Measurements from ENCODE around the gene LRRN2.

DNA sequence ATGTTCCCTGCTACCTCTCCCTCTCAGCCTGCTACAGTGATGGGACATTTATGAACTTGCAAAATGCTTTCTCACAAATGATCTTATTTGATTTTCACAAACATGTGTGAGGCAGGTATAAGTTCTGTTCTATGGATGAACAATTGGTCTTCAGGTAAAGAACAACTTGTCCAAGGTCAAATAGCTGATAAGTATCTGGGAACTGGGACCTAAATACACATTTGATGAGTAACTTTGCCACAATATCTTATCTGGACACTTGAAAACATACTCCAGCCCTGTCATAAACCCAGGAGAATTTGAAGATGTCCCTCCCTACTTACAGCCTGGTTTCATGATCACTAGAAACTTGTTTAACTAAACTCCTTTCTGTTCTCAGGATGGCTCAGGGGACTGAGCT, 23.0 kb downstream of the LRRN2 start:
- TF ChIP-seq RAD21 (CRISPR knock-in tag; conservative IDR thresholded peaks at IDR 0.05 in 1 of 2, IDR thresholded peaks at IDR 0.05 in 1 of 2) (no peak), PHF21A (IDR thresholded peaks at IDR 0.05; ENCODE audit: borderline replicate concordance, low read depth) (no peak), GTF2F1 (IDR thresholded peaks at IDR 0.05; ENCODE audit: low read depth, low read length) (no peak), TRIM24 (IDR thresholded peaks at IDR 0.05) (no peak), SIN3A (IDR thresholded peaks at IDR 0.05; ENCODE audit: borderline replicate concordance in 2 of 2, control insufficient read depth in 1 of 2, low read depth in 2 of 2, low read length in 2 of 2) (no peak)

All from K562 (cell line).